ENCODE data around the gene GLUL. TPM values are rescaled to one million over a fixed set of nuclear protein-coding genes. Genes with fewer than 3 reads are reported as not detected.

GLUL gene
- polyA plus RNA-seq, 10 donors, result 228 to 375 (median 316) TPM

GRCh38 chr1:182374101-182374834 lies 17.3 kb downstream of the GLUL start:
- DNase-seq, result no peak

GRCh38 chr1:182370532-182370931 lies 21.1 kb downstream of the GLUL start:
- DNase-seq, result no peak

GRCh38 chr1:182368903-182369302 lies 22.7 kb downstream of the GLUL start:
- DNase-seq, result no peak

- no peak for DNase-seq
These were observed 23.2 kb downstream of the GLUL start for GRCh38 chr1:182368358-182368757.

GRCh38 chr1:182367926-182368325 lies 23.7 kb downstream of the GLUL start:
- peak in 2 of 3 donors; percentile 77 to 86 for DNase-seq

GRCh38 chr1:182366596-182366995 lies 25.0 kb downstream of the GLUL start:
- DNase-seq, result no peak

- DNase-seq, result no peak
These were observed 31.9 kb downstream of the GLUL start for GRCh38 chr1:182359645-182360044.

- DNase-seq, result peak; percentile 41 to 57 (median 52)
These were observed 33.7 kb downstream of the GLUL start for GRCh38 chr1:182357913-182358312.

- DNase-seq, result no peak
These were observed 34.4 kb downstream of the GLUL start for GRCh38 chr1:182357171-182357570.

GRCh38 chr1:182355723-182356098 lies 35.9 kb downstream of the GLUL start:
- no peak for DNase-seq

GRCh38 chr1:182351790-182352364 lies 39.7 kb downstream of the GLUL start:
- DNase-seq, result no peak

- DNase-seq, result no peak
These were observed 40.8 kb downstream of the GLUL start for GRCh38 chr1:182350839-182351238.

GRCh38 chr1:182348961-182349747 lies 42.4 kb downstream of the GLUL start:
- DNase-seq, result peak; percentile 36 to 62 (median 48)

GRCh38 chr1:182347019-182347418 lies 44.6 kb downstream of the GLUL start:
- DNase-seq, result no peak

GRCh38 chr1:182340233-182341058 lies 51.1 kb downstream of the GLUL start:
- DNase-seq, result no peak

GRCh38 chr1:182339684-182340083 lies 51.9 kb downstream of the GLUL start:
- no peak for DNase-seq

- DNase-seq, result no peak
These were observed 52.7 kb downstream of the GLUL start for GRCh38 chr1:182338806-182339370.

- peak in 2 of 3 donors; percentile 42 to 80 for DNase-seq
These were observed 53.6 kb downstream of the GLUL start for GRCh38 chr1:182337736-182338571.

GRCh38 chr1:182335771-182336566 lies 55.6 kb downstream of the GLUL start:
- peak in 2 of 3 donors; percentile 37 to 60 for DNase-seq
